GM12864 (cell line): Measurements from ENCODE around the gene EXOC6B.

Experiments
- DNase-seq: peaks from one replicate; pipeline ENCODE4 v3.0.0-alpha.2; 2011; ENCODE audit warnings: low read depth
- H3K4me3 ChIP-seq: 2 replicates; pipeline ENCODE4 v1.5.1; 2011; ENCODE audit warnings: mild to moderate bottlenecking, low read depth, low read length, control low read depth
- CTCF ChIP-seq: IDR thresholded peaks from 2 replicates; pipeline ENCODE4 v1.5.1; 2011; ENCODE audit warnings: low read depth, mild to moderate bottlenecking, moderate library complexity, low read length, control low read depth, inconsistent platforms; ENCODE audit errors: missing control alignments

Gene EXOC6B

GRCh38 chr2:72261076-72261475 is 564.8 kb downstream of the EXOC6B start:
- no peak for DNase-seq
- TF ChIP-seq CTCF = no peak
- H3K4me3 ChIP-seq = no peak overlapping the region

GRCh38 chr2:72255540-72255939 is 570.3 kb downstream of the EXOC6B start:
- no peak for TF ChIP-seq CTCF
- no peak overlapping the region for H3K4me3 ChIP-seq
- no peak for DNase-seq

GRCh38 chr2:72254831-72255451 is 570.9 kb downstream of the EXOC6B start:
- H3K4me3 ChIP-seq = no peak overlapping the region
- TF ChIP-seq CTCF = no peak
- no peak for DNase-seq

GRCh38 chr2:72238311-72238710 is 587.5 kb downstream of the EXOC6B start:
- H3K4me3 ChIP-seq = no peak overlapping the region
- no peak for TF ChIP-seq CTCF
- DNase-seq = no peak

GRCh38 chr2:72237549-72237948 is 588.3 kb downstream of the EXOC6B start:
- TF ChIP-seq CTCF = no peak
- DNase-seq = no peak
- H3K4me3 ChIP-seq = no peak overlapping the region

- TF ChIP-seq CTCF = no peak
- H3K4me3 ChIP-seq = no peak overlapping the region
- no peak for DNase-seq
Measured at GRCh38 chr2:72236445-72237067, 589.3 kb downstream of the EXOC6B start.
